ENCODE results near the gene CLCA4. TPM values are rescaled to one million over a fixed set of nuclear protein-coding genes. Genes with fewer than 3 reads are reported as not detected.

Gene CLCA4
- total RNA-seq, 1 experiment from 2014 or later = not detected

DNA sequence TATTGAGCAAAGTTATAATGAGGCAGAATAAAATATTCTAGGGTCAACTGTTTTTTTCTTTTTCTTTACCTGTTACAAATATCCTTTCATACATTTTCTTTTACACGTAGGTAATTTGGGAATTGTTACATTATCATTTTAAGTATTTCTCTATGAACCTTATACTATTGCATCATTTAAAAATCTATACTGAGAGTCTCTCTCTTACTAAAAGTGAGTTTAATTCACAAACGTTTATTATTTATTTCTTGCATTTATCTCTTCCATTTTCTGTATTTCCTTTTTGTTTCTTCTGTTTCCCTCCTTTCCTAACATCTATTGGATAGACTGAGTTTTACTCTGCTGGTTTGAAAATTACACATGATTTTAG lies 25.4 kb upstream of the CLCA4 start:
- CTCF ChIA-PET = no interaction called here
- TF ChIP-seq, protein P1, sequence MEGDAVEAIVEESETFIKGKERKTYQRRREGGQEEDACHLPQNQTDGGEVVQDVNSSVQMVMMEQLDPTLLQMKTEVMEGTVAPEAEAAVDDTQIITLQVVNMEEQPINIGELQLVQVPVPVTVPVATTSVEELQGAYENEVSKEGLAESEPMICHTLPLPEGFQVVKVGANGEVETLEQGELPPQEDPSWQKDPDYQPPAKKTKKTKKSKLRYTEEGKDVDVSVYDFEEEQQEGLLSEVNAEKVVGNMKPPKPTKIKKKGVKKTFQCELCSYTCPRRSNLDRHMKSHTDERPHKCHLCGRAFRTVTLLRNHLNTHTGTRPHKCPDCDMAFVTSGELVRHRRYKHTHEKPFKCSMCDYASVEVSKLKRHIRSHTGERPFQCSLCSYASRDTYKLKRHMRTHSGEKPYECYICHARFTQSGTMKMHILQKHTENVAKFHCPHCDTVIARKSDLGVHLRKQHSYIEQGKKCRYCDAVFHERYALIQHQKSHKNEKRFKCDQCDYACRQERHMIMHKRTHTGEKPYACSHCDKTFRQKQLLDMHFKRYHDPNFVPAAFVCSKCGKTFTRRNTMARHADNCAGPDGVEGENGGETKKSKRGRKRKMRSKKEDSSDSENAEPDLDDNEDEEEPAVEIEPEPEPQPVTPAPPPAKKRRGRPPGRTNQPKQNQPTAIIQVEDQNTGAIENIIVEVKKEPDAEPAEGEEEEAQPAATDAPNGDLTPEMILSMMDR (IDR thresholded peaks at IDR 0.05; ENCODE audit: unreplicated experiment) = no peak
- Mint-ChIP-seq H3K36me3 (ENCODE audit: insufficient read depth, unreplicated experiment) (no peaks in the 10 kb centered on the region), H3K9me3 (ENCODE audit: low read depth, unreplicated experiment) (peaks cover 2% of the 10 kb centered on the region), H3K4me3 (ENCODE audit: low read depth, unreplicated experiment) (no peak overlapping the region), H3K27me3 (ENCODE audit: unreplicated experiment) (no peaks in the 10 kb centered on the region), H3K27ac (ENCODE audit: unreplicated experiment) (no peak overlapping the region), H3K4me1 (ENCODE audit: low read depth, unreplicated experiment) (peaks cover 15% of the 10 kb centered on the region)
- intact Hi-C loops (cut with micrococcal nuclease; ENCODE audit: unreplicated experiment) = no loop called here
- BruUV-seq (replicated peaks) = no TSS peak
- DNase-seq = no peak

DNA sequence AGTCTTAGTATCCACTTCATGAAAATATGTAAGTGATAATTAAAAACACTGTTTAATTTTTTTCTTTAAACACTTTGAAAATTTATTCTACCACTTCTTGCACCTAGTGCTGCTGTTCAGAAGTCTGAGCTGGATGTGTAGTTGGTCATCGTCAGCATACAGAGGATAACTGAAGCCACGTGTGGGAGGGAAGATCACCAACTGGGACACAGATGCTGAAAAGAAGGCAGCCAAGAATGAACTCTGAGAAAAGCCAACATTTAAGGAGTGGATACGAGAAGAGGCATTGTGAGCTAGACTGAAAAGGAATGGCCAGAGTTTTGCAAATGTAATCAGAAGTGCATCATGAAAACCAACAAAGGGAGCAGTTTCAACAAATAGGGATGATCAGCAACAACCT lies 24.6 kb upstream of the CLCA4 start:
- no peak for DNase-seq
- no TSS peak for BruUV-seq (replicated peaks)
- CTCF ChIA-PET = no interaction called here
- TF ChIP-seq, protein P1 (IDR thresholded peaks at IDR 0.05; ENCODE audit: unreplicated experiment) = no peak
- H3K9me3 Mint-ChIP-seq (ENCODE audit: low read depth, unreplicated experiment) = peaks cover 2% of the 10 kb centered on the region
- no peaks in the 10 kb centered on the region for H3K27me3 Mint-ChIP-seq (ENCODE audit: unreplicated experiment)
- no peak overlapping the region for H3K4me3 Mint-ChIP-seq (ENCODE audit: low read depth, unreplicated experiment)
- no peak overlapping the region for H3K27ac Mint-ChIP-seq (ENCODE audit: unreplicated experiment)
- peaks cover 11% of the 10 kb centered on the region for H3K4me1 Mint-ChIP-seq (ENCODE audit: low read depth, unreplicated experiment)
- intact Hi-C loops (cut with micrococcal nuclease; ENCODE audit: unreplicated experiment) = no loop called here
- H3K36me3 Mint-ChIP-seq (ENCODE audit: insufficient read depth, unreplicated experiment) = no peaks in the 10 kb centered on the region

DNA sequence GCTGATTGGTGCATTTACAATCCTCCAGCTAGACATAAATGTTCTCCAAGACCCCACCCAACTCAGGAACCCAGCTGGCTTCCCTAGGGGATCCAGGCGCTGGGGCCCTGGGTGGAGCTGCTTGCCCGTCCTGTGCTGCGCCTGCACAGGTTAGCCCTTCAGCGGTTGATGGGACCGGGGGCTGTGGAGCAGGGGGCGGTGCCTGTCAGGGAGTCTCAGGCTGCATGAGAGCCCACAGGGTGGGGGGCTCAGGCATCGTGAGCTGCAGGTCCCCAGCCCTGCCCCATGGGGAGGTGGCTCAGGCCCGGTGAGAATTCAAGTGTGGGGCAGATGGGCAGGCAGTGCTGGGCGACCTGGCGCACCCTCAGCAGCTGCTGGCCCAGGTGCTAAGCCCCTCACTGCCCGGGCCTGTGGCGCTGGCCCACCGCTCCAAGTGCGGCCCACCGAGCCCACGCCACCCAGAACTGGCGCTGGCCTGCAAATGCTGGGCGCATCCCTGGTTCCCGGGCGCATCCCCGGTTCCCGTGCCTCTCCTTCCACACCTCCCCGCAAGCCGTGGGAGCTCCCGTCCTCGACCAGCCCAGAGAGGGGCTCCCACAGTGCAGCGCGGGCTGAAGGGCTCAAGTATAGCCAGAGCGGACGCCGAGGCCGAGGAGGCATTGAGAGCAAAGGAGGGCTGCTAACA lies 23.1 kb upstream of the CLCA4 start:
- Mint-ChIP-seq H3K36me3 (ENCODE audit: insufficient read depth, unreplicated experiment) (no peaks in the 10 kb centered on the region), H3K27ac (ENCODE audit: unreplicated experiment) (no peak overlapping the region)

DNA sequence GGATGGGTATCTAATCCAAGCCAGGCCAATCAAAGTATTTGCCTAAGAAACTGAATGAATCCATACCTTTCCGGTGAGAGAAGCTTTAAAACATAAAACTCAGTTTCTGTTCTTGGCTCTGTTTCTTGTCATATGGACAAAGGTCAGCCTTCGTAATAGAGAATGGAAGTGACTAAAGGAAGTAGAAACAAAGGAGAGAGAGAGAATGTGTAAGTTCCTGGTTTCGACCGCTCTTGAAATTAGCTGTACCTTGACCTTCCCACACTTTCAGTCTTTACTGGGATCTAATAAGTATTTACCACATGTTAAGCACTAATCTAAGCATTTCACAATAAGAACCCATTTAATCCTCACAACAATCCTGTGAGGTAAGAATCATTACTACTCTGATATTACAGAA lies 19.6 kb upstream of the CLCA4 start:
- CTCF ChIA-PET = interaction anchor here (1.2 kb wide), 1 partner anchor 12 kb away, joined by 3 read pairs; no protein-coding TSS in a partner anchor
- intact Hi-C loops (cut with micrococcal nuclease; ENCODE audit: unreplicated experiment) = no loop called here

More for the DNA sequence above, 23.1 kb upstream of the CLCA4 start:
- Mint-ChIP-seq H3K9me3 (ENCODE audit: low read depth, unreplicated experiment) (peaks cover 5% of the 10 kb centered on the region), H3K4me3 (ENCODE audit: low read depth, unreplicated experiment) (no peak overlapping the region), H3K4me1 (ENCODE audit: low read depth, unreplicated experiment) (peaks cover 18% of the 10 kb centered on the region), H3K27me3 (ENCODE audit: unreplicated experiment) (no peaks in the 10 kb centered on the region)
- no TSS peak for BruUV-seq (replicated peaks)
- DNase-seq = no peak
- TF ChIP-seq, protein P1 (IDR thresholded peaks at IDR 0.05; ENCODE audit: unreplicated experiment) = no peak
- CTCF ChIA-PET = no interaction called here
- intact Hi-C loops (cut with micrococcal nuclease; ENCODE audit: unreplicated experiment) = no loop called here

More for the DNA sequence above, 19.6 kb upstream of the CLCA4 start:
- TF ChIP-seq, protein P1 (IDR thresholded peaks at IDR 0.05; ENCODE audit: unreplicated experiment) = no peak
- DNase-seq = no peak
- Mint-ChIP-seq H3K27me3 (ENCODE audit: unreplicated experiment) (no peaks in the 10 kb centered on the region), H3K4me1 (ENCODE audit: low read depth, unreplicated experiment) (peaks cover 18% of the 10 kb centered on the region), H3K36me3 (ENCODE audit: insufficient read depth, unreplicated experiment) (no peaks in the 10 kb centered on the region), H3K9me3 (ENCODE audit: low read depth, unreplicated experiment) (peaks cover 5% of the 10 kb centered on the region), H3K27ac (ENCODE audit: unreplicated experiment) (peak overlapping the region; percentile 73), H3K4me3 (ENCODE audit: low read depth, unreplicated experiment) (no peak overlapping the region)
- no TSS peak for BruUV-seq (replicated peaks)
